CD4-positive, alpha-beta T cell treated with Interleukin-15 for 1 hour (primary cell): Measurements from ENCODE around the gene GPR135.
"Not testable (repeated sequence)": the region's sequence is repeated elsewhere in the genome, so short reads cannot be mapped to it uniquely, and the experiment has no call there.

ENCODE experiments used
- DNase-seq: peaks from one replicate; pipeline ENCODE4 v3.0.0-alpha.2; 2020

Gene GPR135

DNA sequence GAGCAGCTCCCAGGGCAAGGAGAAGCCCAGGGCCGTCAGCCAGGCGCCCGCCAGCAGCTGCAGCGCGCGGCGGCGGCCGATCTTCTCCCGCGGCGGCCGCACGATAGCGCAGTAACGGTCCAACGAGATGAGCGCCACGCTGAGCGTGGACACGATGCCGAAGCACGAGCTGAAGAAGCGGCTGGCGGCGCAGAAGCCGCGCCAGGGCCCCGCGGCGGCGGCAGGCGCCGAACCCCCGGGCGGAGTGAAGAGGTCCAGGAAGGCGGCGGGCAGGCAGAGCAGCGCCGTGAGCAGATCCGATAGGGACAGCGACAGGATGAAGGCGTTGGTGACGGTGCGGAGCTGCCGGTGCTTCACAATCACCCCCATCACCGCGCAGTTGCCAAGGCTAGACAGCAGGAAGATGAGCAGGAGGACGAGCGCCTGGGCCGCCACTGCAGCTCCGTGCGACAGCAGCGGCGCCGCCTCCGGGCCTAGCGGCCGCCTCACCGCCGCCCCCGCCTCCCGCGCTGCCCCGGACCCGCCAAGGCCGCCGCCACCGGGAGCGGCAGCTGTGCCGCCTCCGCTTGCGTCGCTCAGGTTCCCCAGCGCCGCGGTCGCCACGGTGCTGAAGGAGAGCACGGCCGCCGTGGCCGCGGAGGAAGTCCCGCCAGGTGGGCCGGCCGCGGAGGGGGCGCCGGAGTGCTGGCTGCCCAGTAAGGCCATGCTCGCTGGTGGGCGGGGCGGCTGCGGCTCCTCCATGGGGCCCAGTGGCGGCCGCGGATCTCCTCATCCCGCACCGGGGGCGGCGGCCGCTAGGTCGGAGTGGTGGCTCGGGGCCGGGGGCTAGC is 479 bp downstream of the GPR135 start:
- peak; percentile 53 for DNase-seq

DNA sequence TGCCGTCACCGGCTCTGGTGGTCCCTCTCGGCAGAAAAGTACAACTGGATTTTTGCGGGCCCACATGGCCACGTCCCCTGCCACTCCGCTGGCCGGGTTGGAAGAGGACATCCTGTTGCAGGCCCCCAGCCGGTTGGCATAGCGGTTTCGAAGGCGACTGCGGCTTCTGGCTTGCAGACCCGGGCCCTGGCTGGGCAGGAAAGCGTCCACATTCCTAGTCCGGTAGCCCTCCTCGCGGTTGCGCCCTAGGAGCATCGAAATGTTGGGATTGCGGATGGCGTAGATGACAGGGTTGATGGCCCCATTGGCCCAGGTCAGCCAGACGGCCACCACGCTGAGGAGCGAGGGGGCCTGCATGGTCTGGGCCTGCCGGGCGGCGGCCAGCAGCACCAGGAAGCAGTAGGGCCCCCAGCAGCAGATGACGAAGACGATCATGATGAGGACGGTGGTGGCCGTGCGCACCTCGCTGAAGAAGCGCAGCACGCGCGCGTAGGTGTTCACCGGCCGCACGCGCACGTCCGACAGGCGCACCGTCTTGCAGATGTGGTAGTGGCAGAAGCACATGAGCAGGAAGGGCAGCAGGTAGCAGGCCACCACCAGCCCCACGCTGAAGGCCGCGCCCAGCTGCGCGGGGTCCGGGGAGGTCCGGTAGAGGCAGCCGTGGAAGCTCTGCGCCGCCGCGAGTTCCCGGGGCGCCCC is 1.2 kb downstream of the GPR135 start:
- peak; percentile 20 for DNase-seq

DNA sequence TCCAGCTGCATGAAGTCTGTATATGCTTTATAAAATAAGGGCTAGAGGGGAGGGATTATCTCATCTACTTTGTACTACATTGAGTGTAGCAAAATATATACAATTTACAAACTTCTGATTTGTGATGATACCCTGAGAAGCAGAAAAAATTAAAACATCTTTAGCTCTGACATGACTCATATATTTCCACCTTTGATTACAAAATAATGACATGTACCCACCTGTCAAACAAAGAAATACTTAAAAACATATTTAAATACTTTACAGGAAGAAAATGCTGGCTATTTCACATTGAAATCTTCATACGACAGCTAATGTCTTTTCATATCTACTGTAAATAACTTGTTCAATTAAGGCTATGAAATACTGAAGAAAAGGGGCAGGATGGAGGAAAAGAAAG is 3.3 kb downstream of the GPR135 start:
- no peak for DNase-seq

DNA sequence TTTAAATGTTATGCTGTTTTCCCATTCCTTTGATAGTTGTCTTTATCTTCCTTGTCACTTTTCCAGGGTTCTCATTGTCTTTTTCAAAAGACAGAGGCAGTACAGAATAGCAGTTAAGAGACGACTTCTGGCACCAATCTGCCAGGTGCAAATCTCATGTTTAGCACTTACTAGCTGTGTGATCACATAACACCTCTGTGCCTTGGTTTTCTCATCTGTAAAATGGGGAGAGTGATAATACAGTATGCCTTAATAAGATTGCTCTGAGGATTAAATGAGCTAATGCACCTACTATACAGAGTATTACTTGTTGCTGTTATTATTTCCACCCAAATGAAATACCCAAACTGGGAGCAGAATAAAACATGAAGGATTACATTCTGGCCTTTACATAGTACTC is 4.8 kb downstream of the GPR135 start:
- no peak for DNase-seq

DNA sequence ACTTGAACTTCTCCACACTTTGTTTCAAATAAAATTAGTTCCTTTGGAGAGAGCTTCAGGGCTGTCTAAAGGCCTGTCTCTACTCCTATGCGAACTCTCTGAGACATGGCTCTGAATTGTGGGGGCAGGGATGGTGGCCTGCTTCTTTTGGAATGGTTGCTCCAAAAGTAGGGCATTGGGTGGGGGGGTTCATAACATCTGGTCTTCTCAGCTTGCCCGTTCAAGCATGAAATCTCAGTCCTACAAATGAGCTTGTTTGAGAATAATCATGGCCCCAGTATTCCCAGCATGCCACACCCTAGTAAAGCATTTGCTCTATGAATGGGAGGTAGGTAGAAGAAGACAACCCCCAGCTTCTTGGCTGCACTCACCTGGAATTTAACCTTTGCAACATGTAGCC is 6.7 kb downstream of the GPR135 start:
- no peak for DNase-seq

DNA sequence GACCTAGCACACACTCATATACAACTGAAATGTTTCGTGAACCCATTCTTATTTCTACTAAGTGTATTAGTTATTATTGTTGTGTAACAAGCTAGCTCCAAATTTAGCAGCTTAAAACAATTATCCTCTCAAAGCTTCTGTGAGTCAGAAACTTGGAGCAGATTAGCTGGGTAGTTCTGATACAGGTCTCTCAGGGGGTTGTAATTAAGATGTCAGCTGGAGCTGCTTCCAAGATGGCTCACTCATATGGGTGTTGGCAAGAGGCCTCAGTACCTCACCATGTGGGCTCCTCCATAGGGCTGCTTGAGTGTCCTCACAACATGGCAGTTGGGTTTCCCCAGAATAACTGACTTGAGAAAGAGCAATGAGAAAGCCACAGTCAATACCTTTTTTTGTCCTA is 9.8 kb downstream of the GPR135 start:
- DNase-seq, result no peak

DNA sequence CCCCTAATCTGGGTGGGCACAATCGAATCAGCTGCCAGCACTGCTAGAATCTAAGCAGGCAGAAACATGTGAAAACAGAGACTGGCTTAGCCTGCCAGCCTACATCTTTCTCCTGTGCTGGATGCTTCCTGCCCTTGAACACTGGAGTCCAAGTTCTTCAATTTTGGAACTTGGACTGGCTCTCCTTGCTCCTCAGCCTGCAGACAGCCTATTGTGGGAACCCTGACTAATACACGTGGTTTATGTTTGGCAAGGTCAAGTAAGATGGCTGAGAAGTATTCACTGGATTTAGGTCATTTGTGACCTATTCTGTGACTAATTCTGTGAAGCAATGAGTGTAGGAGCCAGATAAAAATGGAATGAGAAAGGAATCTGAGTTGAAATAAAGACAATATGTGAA is 11.0 kb downstream of the GPR135 start:
- DNase-seq, result no peak

DNA sequence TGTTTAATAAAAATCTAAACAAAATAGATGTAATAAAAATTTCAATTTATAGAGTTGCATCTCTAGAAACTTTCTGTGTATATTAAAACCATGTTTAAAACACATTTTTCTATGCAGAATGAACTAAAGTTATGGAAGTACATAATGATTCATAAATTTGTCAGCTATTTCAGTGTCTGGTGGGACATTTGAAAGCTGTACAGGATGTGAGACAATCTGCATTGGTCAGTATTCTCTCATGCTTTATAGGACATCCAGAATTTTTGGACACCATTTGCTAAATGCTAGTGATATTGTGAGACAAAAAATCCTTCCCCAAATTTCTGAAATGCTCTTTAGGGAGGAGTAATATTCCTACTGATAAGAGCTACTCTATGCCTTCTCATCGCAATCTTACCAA is 13.3 kb downstream of the GPR135 start:
- no peak for DNase-seq

DNA sequence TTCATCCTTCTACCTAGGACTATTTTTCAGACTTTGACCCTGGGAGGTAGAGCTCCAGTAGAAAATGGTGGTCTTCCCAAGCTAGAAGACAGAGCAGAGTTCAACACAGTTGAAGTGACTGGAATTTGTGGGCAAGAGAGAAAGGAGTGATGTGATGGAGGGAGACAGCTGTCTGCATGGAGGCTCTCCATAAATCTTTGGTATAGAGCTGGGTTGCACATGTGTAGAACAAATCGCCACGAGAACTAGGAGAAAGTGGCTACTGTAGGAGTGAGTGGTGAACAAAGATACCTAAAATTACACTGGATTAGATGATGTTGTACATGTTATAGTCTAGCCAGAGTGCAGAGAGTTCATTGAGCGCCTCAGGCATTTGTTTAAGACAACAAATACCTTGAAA is 14.5 kb downstream of the GPR135 start:
- DNase-seq, result no peak

DNA sequence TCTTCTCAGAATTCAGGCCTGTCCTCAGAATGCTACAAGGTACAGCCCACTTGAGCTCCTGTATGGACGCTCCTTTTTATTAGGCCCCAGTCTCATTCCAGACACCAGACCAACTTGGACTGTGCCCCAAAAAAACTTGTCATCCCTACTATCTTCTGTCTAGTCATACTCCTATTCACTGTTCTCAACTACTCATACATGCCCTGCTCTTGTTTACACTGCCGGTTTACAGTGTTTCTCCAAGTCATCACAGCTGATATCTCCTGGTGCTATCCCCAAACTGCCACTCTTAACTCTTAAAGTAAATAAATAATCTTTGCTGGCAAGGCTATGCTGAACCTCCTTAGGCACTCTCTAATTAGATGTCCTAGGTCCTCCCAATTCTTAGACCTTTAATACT is 16.5 kb downstream of the GPR135 start:
- not testable (repeated sequence) for DNase-seq

DNA sequence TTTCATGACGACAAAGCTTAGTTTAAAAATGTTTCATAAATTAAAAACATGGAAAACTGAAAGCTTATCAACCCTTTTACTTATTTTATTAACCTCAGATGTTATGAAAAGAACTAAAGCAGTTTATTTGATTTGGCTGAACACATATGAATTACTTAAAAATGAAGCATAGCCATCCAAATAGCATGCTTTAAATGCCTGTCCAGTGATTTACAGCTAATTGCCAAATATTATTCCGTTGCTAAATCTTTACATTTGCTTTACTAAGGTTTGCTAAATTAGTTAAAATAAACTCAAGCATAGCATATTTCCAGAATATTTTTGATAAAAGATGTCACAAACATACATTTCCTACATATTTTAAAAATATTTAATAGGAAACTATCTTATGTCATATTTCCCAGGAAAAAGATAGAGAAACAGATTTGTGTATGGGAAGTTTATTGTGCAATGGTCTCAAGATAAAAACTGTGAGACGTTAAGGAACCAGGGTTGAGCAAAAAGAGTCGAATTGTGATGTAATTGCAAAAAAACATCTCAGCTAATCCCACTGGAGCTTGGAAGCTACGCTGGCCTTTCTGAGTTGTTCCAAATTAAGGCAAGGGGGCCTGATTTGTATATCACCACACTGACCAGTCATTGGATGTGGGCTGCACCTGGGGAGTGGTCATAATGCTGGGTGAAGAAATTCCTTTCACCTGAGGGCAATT is 25.8 kb downstream of the GPR135 start:
- no peak for DNase-seq

DNA sequence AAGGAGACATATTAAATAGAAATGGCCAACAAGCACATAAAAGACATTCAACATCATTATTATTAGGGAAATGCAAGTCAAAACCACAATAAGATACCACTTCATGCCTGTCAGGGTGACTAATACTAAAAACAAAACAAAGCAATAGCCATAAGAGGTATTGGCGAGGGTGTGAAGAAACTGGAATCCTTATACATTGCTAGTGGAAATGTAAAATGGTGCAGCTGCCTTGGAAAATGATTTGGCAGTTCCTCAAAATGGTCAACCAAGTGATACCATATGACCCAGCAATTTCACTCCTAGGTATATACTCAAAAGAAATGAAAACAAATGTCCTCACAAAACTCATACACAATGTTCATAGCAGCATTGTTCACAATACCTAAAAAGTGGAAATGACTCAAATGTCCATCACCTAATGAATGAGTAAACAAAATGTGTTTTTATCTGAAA is 27.0 kb downstream of the GPR135 start:
- no peak for DNase-seq

DNA sequence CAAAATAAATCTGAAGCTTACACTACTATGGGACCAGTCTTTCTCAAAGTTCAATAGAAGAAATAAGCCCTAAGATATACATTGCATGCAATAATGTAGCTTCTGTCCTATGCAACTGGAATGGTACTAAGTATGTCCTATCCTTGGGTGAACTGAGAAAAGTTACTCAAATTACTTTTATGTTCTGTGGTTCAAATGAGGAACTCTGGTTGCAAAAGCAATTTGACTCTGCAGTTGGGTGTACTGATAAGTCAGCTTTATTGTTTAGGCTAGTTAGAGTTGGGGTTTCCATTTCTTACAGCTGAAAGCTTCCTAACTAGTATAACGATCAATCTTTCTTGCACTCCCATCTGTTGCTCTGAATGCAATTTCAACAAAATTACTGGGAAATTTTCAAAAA is 29.2 kb downstream of the GPR135 start:
- DNase-seq, result no peak

DNA sequence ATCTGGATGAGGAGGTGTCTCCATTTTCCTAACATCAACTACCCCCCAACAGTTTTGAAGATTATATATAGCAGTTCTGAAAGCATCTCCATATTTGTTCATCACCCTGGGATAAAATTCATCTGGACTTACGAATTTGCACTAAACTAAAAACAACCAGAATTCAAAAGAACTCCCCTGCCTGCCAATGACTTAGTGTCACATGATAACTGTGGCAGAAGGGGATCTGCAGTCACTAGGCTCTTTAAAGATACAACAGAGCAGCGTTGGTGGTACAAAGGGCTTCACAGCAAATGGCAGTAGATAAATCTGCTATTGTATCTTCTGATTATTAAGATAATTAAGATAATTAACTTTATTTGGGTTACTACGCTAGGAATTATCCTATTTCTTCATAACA is 30.1 kb downstream of the GPR135 start:
- DNase-seq, result no peak

DNA sequence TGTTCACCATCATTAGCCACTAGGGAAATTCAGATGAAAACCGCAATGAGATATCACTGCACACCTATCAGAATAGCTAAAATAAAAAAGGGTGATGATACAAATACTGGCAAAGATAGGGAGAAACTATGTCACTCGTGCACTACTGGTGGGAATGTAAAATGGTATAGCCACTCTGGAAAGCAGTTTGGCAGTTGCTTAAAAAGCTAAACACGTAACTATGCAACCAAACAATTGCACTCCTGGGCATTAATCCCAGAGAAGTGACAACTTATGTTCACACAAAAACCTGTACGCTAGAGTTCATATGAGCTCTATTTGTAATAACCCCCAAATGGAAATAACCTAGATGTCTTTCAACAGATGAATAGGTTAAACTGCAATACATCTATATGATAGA is 35.4 kb downstream of the GPR135 start:
- DNase-seq, result no peak

DNA sequence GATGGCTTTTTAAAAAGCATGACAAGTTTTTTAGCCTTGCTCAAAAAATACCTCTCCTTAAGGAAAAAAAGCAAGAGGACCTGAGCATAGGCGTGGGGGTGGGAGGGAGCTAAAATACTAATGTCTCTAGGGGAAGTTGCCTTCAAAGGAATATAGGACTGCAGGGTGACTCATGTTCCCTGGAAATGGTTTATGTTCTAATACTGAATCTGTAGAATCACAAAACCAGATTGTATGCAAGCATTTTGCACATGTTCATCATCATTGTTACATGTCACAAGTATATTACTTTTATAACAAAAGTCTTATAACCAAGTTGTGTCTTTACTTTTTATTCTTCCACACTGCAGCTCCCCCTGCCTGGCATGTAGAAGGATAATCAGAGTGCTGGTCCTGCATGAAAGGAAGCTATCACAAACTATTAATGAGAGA is 36.6 kb downstream of the GPR135 start:
- DNase-seq, result no peak

DNA sequence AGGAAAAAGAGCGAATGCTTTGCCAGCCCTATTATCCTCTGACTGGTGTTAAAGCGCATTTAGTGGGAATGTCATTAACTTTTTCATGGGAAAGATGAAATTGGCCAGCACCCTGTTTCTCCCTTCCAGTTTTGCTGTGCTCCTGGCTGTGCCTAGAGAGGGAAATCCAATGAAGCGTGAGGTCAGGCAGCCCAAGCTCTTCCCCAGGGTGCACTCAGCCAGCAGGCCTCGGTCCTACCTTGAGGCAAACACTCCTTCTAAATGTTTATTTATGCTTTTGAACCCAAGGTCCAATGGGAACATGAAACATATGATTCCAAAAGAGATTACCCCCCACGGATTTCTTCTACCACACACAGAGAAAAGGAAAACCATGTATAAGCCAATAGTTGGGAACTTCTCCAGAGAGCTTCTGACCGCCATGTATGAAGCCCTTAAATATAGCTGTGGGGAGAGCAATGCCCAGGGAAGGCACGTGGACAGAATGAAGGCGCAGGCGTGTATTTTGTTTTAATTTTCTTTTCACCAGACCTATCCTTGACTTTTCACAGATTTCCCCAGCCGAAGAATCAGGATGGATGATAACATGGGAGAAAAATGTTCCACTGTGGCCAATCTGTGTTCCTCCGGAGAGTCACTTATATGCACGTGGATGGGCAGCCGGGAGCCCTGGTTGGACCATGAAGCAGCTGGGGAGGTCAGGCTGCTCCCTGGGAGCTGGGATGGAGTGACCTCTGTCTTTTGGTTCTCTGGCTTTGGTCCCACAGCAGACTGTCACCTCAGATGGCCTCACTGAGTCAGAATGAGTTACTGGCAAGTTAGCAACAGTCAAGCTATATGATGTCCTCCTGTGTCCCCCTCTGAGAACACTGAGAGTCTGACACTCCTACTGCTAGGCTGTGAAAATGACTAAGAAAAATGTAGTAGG is 37.3 kb downstream of the GPR135 start:
- DNase-seq, result no peak

DNA sequence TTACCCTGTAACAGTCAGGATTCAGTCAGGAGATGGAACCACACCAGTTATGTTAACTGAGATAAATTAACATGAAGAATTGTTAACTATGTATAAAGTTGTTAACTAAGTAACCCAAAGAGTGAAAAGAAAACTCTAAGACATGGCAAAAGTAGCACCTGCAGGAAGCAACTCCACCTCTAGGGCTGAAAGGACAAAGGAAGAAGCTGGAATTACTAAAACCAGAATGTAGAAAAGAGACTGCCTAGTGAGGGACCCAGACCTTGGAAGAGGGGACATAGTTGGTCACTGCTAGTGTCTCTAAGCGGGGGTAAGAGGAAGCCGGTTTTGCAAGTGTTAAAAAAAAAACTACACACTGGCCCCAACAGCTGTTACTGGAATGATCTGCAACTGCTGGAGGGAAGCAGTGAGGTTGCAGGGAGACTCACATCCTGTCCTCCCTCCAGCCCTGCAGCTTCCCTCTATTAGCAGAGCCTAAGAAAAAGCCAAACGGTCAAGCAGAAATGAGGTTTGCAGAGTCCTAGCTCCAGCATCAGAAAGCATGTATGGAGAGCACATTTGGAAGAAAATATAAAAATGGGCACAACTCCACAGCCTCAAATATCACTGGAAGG is 39.8 kb downstream of the GPR135 start:
- DNase-seq, result no peak

DNA sequence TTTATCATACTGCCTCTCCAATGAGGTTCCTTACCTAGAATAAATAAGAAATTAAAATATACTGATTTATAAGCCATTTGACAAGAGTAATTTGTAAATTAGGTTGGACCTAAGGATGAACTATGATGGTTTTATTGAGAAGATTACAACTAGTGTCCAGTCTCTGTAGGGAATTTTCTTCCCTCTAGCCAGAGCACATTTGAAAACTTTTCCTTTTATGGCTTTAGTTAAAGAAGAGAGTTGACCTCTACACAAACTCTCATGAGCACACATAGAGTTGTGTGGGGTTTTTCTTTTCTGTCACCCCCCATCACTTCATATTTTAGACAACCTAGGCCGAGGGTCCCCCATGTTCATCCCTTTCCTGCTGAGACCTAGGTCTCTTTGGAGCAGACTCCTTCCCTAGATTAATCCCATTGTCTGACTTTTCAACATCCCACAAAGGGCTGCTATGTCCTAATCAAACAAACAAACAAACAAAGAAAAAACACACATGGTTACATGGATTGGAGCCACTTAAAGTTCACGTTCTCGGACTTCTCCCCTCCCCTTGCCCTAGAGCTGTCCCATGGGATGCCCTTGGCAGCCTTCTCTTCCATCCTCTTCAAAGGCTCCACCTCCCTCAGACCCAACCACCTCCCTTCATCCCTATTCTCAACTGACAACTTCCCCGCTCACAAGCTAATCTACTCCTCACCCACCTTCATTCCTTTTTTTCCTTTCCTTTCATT is 40.7 kb downstream of the GPR135 start:
- DNase-seq, result no peak

DNA sequence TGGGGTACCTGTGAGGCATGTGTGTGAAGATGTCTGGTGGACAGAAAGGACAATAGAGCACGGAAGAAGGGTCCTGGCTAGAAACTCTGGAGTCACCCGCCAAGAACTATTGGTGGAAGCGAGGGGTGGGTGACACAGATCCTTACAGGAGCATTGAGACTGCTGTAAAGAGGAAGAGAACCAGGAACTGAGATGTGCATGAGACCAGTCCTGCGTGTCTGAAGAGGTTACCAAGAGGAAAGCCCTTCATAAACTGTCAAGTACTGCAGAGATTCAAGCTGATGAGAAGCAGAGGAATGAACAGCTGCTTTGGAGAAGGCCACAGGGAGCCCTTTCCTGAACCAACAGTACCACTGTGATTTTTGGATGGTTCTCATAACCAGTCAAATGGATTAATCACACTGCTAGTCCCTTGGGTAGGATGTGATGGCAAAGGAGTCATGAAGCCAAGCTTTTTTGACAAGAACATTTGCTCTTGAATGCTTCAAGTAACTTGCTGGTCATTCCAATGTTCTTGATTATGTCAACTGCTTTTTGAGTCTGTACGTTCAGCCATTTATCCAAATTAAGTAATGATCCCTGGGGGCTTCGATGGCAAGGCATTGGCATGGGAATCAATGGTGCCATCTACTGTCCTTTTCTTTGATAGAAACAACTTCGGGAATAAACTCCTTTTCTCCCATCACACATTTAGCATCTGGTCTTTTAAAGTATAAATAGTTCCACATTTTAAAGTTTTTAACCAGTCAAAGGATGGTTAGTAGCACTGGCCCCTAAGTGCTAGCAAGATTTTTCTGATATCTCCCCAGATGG is 42.9 kb downstream of the GPR135 start:
- no peak for DNase-seq

DNA sequence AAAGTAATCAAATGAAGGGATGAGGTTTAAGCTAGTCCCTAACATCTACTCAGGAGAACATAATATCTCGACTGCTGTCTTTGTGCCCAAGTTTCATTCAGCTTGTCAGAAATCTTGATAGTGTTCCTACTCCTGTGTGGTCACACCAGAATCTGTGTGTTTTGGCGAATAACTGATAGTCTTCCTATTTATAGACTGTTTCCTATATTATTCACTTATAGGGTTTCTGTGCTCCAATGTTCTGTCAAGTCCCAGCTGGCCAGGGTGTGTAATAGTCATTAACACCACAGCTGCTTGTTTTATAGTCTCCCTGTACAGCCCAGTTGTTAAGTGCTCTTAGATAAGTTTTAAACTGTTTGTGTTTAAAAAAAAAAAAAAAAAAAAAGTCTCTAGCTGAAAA is 45.9 kb downstream of the GPR135 start:
- DNase-seq, result no peak
